Stimulated activated CD8-positive, alpha-beta memory T cell treated with anti-CD3 and anti-CD28 coated beads, Interleukin-12 subunit alpha, Interleukin-12 subunit beta, amount 100 ng/mL, for 4 hours (primary cell): ENCODE data around the gene ADAMTS9.

Experiments
- DNase-seq: peaks from one replicate; pipeline ENCODE4 v3.0.0-alpha.2; 2020; ENCODE audit warnings: low read depth

Gene ADAMTS9

GRCh38 chr3:64687781-64688604 lies at the start of gene ADAMTS9:
Gene ADAMTS9 (minus strand): TSS chr3:64688000. CDS start chr3:64687657, 343 bp downstream.
- no peak for DNase-seq

- DNase-seq: no peak
These were observed 44.8 kb upstream of the ADAMTS9 start for GRCh38 chr3:64732576-64732975.

GRCh38 chr3:64730681-64731080 lies 42.9 kb upstream of the ADAMTS9 start:
- DNase-seq: no peak

- DNase-seq: no peak
These were observed 41.2 kb upstream of the ADAMTS9 start for GRCh38 chr3:64728994-64729393.

GRCh38 chr3:64728428-64728827 lies 40.6 kb upstream of the ADAMTS9 start:
- no peak for DNase-seq

- DNase-seq: no peak
These were observed 38.8 kb upstream of the ADAMTS9 start for GRCh38 chr3:64726414-64727090.

- no peak for DNase-seq
These were observed 31.2 kb upstream of the ADAMTS9 start for GRCh38 chr3:64718976-64719375.

GRCh38 chr3:64717872-64718613 lies 30.2 kb upstream of the ADAMTS9 start:
- DNase-seq: no peak

- DNase-seq: no peak
These were observed 29.6 kb upstream of the ADAMTS9 start for GRCh38 chr3:64717411-64717810.

GRCh38 chr3:64716110-64716710 lies 28.4 kb upstream of the ADAMTS9 start:
- DNase-seq: no peak

GRCh38 chr3:64715211-64715982 lies 27.6 kb upstream of the ADAMTS9 start:
- no peak for DNase-seq

- DNase-seq: no peak
These were observed 20.7 kb upstream of the ADAMTS9 start for GRCh38 chr3:64708456-64708855.

GRCh38 chr3:64705946-64706345 lies 18.1 kb upstream of the ADAMTS9 start:
- no peak for DNase-seq

- no peak for DNase-seq
These were observed 9.1 kb upstream of the ADAMTS9 start for GRCh38 chr3:64696896-64697295.

GRCh38 chr3:64694114-64694513 lies 6.3 kb upstream of the ADAMTS9 start:
- no peak for DNase-seq

- DNase-seq: no peak
These were observed 5.2 kb upstream of the ADAMTS9 start for GRCh38 chr3:64693031-64693430.

- no peak for DNase-seq
These were observed 3.3 kb upstream of the ADAMTS9 start for GRCh38 chr3:64691051-64691450.

GRCh38 chr3:64687086-64687780 lies 567 bp downstream of the ADAMTS9 start:
- no peak for DNase-seq

- no peak for DNase-seq
These were observed 1.3 kb downstream of the ADAMTS9 start for GRCh38 chr3:64686446-64686908.

- no peak for DNase-seq
These were observed 1.9 kb downstream of the ADAMTS9 start for GRCh38 chr3:64685800-64686445.
